DMS114 treated with DMSO at 0.1 percent for 48 hours (cell line): ENCODE data around the gene SIX3.

Source experiments
- DNase-seq: peaks from one replicate; lab custom pipeline; 2025; ENCODE audit not compliant: unreplicated experiment; lab: John Stamatoyannopoulos, UW

SIX3 gene

DNA sequence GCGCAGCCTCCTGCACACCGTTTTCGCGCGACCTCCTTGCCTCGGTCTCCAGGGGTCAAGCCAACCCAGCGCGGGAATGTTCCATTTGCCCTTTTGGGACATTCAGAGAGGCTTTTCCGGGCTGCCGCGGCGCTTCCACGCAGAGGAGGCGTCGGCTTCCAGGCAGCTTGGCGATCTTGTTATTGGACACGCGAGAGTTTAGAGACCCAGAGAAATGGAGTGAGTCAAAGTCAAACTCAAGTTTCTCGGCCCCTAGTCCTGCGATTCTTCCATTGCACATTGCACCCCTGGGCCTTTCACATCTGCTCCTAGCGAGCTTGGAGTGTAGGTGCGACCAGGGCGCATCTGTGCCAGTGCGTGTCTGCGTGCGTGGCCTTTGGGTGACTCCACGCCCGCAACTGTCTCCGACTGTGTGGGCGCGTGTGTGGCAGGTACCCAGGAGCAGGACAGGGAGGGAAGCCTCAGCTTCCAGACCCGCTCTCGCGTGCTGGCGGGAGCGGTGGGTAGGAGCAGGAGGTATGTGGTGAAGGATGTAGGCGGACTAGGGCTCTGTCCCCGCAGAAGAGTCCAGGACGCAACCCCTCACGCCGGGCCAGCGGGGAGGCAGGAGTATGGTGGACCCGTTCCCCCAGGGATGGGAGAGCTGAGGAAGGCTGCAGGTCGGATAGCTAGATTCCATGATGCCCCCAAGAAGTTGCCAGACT lies 13.5 kb downstream of the SIX3 start:
- DNase-seq, result no peak

DNA sequence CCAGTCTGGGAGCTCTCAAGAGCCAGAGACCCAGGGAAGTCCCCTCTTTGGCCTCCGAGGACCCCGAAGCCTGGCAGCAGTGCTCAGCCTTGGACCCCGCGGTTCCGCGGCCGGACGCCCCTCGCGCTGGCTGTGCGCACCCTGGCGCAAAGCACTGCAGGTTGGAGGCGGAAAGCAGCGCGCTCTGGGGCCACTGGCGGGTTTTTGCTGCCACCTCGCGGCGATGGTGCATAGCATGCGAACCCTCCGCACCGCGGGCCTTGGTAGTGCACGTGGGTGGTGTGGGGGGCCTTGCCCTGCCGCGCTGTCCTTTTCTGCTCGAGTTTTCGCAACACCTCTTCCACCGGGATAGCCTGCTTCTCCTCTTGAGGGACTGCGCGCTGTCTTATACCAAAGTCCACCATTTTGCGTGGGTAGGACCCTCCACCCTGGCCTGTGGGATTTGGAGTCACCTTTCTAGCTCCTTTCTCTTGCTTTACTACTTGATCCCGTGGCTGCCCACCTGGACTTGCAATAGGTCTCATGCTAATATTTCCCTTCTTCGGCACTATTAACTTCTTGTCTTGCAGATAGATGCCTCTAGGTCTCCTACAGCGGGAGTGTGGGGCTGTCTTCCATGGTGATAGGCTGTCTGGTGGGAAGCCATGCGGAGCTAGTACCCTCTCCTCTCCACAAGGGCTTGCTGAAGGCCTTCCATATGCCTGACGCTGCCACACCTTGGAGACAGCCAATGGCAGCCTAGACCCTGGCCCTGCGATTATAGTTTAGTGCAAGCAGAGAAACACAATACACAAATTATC lies 14.3 kb downstream of the SIX3 start:
- peak; percentile 70 for DNase-seq

DNA sequence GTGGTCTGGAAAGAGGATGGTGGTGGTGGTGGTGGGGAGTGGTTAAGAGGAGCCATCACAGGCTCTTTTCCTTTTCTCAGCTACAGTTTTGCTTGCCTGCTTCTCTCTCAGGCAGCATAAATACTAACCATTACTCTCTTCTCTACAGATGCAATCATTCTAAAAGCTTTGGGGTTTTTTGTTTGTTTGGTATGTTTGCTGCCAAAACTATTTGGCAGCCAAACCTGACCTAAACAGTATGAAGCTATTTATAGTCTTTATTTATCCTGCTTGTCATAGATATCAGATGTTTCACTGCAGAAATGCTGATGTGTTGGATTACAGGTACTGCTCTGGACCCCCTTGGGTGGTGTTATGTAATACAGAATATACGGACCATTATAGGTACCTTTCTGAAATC lies 15.3 kb downstream of the SIX3 start:
- no peak for DNase-seq

DNA sequence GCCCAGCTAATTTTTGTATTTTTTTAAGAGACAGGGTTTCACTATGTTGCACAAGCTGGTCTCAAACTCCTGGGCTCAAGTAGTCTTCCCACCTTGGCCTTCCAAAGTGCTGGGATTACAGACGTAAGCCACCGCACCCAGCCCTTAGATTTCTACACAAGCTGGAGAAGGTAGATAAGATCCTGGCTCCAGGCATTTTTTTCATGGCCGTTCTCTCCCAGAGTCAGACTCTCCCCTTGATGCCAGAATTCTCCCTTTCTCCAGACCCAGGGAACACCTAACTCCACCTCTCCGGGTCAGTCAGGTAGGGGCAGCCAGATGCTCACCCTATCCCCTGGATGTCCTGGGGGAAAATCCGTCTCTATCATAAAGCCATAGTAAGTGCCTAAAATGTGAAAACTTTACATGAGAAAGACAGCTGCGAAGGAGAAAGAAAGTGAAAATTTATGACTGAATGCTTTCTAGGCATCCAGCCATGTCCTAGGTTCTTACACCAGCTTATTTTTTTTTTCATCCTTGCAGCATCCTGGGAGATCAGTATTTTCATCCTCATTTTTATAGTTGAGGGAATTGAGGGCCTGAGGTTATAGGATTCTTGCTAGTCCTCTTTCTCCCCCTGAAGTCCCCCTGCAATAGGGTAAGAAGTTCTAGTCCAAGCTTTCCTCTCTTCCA lies 16.3 kb downstream of the SIX3 start:
- no peak for DNase-seq

DNA sequence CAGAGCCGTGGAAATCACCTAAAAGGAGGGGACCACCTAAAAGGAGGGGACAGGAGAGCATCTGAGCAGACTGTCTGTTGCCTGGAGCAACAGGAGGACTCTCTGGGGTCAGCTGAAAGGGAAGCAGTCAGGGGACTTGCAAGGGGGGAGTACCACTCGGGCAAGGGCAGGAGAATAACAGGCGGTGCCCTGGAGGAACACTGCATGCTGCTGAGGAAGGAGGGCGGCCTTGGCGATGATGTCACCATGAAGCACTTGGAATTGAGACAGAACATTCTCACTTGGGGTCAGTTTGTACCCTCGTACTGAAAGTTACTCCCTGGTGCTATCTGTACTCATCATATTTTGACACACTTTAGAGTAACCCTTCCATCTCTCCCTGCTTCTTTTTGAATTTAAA lies 18.4 kb downstream of the SIX3 start:
- DNase-seq, result no peak

DNA sequence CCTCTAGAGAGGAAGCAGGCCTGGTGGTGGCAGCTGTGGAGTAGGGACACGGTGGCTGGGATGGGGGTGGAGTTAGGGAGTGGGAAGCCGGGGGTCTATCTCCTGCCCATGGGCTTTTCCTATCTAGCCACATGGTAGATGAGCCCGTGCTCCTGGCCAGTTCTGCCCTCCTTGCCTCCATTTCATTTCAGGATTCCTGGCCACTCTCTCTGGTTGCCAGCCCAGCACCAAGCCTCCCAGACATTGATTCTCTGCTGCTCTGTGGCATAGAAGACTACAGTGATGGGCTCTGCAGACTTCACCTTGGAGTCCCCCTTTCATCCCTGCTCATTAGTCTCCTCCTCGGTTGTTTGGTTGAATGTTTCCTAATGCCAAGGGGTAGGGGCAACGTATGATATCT lies 19.4 kb downstream of the SIX3 start:
- no peak for DNase-seq

DNA sequence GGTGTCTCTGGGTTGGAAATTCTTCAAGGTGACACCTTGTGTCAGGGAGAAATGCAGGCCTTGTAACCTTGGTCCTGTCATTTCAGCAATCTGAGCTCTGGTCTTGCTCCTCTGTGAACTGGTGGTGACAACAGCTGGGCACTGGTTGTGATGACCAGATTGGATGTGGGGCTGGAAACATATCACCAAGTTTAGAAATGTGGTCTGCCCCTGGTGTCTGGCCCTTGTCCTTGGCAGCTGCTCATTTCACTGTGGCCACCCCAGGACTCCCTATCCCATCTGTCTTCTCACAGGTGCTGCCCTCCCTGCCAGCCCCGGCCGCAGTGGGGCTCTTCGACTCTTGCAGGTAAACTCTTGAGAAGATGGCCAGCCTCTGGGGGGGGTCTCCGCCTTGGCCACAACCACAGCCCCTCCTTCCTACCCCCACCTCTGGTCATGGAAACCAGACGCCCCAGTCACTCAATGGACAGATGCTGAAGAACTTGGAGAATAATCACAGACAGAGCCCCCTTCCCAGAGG lies 20.7 kb downstream of the SIX3 start:
- DNase-seq, result no peak

DNA sequence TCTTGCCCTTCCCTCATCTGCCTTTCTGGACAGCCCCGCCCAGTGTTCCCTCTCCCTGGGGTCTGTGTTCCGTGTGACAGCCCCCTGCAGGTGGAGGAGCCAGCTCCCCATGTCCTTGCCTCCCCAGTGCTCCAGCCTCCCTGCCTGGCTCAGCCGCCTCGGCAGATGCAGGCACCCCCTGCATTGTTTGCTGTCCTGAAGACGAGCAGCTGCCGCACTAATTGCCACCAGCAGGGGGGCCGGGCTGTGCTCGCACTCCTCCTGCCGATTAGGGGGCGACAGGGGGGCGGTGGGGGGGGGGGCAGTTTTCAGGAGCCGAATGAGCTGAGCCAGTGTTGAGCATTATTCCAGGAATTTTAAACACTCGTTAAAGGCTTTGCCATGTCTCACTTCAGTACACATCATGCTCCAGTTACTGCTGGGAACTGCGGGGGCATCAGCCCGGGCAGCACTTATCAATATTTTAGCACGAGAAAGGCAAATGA lies 23.3 kb downstream of the SIX3 start:
- no peak for DNase-seq

DNA sequence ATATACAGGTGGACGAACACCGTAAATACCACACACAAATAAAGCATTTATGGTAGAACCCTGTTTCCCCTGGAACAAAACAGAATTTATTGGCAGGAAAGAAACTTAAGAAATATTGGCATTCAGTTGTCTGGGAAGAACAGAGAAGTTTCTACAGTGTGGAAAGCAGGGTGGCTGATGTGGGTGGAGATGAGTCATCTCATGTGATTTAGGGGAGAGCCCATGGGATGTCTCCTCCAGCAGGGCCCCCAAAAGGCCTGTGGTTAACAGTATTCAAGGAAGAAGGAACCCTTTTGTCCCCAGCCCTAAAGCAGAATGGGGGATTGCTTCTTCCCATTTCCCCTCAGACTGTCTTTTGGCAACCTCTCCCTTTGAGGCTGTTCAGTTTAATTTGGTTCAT lies 24.2 kb downstream of the SIX3 start:
- no peak for DNase-seq

DNA sequence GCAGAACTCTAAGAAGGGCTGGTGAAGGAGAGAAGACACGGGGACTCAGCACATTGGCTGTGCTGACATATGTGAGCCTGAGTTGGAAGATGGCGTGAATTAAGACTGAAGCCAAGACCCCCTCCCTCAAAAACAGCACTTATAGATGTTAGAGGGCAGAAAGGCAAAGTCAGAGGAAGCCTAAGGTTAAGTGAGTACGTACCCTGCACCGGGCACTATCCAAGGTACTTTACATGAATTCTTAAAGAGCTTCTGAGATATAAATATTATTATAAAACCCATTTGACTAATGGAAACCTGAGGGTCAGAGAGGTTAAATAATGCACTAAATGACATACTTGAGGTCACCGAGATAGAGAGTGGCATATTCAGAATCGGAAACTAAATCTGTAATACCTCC lies 25.6 kb downstream of the SIX3 start:
- no peak for DNase-seq

DNA sequence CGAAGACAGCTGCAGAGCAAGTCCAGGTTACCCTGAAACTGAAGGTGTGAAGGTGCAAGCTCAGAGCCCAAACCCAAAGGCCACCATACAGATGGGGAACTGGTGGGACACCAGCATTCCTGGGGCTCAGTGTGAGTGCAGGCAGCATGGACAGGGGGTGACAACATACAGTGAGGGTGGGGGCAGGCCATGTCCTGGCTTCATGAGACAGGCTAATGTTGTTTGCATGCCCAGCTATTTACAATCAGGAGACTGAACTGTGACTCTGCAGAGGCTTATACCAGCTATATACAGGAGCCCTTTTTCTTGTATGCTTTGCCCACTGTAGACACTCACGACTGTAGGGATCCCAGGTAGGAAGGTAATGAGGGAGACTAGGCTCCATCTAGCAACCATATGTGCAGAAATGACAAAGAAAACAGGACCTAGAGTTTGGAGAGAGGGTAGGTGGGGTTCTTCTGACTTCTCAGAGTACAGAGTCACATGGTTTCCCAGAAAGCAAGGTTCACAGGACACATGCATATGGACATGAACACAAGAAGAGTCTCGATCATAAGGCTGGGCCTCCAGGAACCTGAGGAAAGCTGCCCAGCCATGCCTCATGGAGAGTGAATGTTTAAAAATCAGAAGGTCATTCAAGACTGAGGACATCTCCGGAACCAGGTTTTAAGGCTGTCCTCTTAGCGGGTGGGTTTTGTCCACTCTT lies 26.4 kb downstream of the SIX3 start:
- no peak for DNase-seq

DNA sequence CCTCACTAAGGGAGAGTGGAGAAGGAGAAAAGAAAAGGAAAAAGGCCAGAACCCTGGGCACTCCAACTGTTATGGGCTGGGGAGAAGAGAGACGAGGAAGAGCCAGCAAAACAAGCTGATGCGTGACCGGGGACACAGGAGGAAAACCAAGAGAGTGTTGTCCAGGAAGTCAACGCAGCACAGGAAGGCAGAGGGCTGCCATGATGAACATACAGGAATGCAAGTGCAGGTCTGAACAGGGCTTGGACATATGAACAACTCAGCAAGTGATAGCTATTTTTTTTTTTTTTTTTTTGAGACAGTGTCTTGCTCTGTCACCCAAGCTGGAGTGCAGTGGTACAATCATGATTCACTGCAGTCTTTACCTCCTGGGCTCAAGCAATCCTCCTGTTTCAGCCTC lies 28.4 kb downstream of the SIX3 start:
- no peak for DNase-seq

DNA sequence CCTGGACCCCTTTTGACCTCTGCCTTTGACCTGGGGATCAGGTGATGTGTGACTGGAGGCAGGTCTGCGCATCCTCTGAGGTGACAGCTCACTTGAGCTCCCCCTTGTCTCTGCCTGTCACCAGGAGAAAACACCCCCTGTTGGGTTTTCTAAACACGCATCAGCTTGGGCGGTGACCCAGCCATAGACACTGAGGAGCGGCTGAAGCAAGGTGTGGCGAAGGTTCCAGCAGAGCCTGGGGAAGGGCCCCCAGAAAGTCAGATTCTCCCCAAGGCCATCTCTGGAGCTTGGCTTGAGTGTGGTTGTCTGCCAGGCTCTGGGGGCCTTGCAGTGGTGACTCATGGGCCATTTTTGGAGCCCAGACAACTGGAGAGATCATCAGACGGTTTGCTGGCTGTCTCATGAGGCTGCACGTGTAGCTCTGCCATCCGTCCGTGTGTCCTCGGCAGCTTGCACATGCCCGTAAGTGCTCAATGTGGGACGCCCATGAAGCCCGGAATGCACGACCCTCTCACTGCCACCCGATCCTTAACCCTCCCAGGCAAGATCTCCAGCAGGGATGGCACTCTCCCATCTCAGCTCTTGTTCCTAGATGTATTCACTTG lies 29.4 kb downstream of the SIX3 start:
- DNase-seq, result no peak

DNA sequence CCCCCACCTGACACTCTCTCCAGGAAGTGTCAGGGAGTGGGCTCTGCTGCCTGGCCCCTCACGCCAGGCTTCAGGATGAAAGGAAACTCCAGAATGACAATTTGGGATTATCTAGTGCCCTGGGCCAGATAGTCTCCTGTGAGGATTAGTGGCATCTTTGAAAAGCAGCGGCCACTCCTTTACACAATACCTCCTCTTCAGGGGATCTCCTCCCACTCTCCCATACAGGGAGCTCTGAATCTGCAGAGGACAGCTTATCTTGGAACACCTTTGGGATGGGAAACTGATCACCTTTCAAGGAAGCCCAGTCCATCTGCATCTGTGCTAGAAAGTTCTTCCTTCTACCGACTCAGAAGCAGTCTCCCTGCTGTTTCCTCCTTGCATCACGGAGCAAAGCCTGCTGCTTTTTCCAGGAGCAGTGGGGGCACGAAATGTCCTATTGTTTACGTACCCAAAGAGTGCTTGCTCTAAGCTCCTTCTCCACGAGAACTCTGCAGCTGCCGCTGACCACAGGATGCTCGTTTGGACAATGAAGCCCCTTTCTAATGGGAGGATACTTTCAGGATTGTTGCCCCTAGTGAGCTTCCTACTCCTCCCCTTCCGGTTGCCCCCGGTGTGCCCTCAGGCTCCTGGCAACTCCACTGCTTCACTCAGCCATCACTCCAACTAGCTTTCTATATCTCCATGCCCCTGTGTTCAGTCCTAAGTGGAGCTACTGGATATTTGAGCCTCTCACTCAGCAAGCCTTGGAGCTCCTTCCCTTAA lies 31.5 kb downstream of the SIX3 start:
- DNase-seq, result no peak

DNA sequence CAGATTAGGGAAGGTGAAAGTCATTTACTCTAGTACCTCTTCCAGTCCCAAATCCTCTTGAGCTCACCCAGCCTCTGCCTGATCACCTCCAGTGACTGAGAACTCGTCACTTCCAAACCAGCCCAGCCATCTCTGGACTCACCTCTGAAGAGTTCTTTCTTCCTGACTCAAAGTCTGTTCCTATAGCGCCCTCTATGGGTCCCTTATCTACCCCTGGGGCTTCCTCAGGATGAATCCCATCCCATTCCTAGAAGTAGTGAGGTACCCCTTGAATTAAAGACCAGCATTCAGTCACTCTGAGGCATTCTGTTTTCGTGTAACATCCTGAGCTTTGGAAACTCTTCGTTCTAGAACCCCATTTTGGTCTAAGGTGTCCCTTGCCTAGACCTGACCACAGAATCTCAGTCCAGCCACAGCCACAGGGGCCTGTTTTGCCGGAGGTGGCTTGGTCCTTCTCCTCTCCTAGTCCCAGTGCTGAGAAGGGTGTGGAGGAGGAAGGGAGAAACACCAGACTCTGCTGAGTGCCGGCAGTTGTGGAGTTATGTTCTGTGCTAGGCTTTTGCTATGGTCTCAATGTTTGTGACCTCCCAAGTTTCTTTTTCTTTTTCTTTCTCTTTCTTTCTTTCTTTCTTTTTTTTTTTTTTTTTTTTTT lies 32.7 kb downstream of the SIX3 start:
- DNase-seq, result peak; percentile 19

DNA sequence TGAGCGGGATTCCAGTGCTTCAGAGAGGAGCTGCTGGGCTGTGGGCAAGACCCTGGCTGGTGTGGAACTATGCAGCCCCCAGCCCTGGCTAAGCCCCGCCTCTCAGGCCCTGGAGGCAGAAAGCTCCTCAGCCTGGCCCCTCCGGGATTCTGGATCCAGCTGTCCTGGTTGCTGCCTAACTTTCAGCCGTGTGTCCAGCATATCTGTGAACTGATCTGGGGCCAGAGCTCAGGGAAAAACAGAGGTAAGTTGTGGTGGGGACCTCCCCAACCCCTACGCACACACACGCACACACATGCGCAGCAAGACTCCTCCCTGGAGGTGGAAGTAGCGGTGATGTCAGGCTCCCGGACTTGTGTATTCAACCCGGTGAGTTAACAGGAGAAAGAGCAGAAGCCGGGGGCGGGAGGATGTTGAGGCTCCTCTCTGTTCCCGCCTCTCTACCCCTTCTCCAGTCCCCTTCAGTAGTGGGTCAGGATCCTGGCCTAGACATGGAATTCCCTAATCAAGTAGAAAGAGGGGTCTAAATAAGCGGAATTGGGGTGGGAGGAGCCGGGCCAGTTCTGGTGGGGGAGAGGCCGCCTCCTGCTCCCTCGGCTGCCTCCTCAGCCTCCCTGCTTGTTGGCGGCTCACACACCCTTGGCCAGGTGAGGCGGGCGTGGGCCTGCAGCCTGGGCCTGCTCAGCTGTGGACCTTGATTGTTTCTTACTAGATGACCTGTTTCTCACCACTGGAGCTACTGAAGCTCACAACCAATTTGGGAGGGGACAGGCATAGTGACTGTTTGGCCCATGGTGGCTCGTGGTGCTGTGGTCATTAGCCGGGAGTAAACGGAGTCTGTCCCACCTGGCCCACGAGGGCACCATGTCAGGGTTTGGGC lies 34.3 kb downstream of the SIX3 start:
- DNase-seq, result no peak

DNA sequence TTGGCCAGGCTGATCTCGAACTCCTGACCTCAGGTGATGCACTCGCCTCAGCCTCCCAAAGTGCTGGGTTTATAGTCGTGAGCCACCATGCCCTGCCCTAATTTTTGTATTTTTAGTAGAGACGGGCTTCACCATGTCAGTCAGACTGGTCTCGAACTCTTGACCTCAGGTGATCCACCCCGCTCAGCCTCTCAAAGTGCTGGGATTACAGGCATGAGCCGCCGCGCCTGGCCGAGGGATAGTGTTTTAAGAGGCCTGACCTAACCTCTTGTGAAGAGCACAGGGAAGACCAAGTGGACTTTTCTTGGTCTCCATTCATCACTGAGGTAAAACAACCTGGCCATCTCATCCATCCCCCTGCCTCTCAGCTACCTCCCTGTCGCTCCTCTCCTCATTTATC lies 38.1 kb downstream of the SIX3 start:
- no peak for DNase-seq
